GM18511 (cell line): ENCODE measurements around the gene NGF.

Source experiments
- ATAC-seq: cut with Tn5 transposase; IDR thresholded peaks from one replicate; pipeline ENCODE4 v1.9.1; 2021; ENCODE audit warnings: mild to moderate bottlenecking, moderate library complexity; ENCODE audit not compliant: unreplicated experiment

Gene NGF

DNA sequence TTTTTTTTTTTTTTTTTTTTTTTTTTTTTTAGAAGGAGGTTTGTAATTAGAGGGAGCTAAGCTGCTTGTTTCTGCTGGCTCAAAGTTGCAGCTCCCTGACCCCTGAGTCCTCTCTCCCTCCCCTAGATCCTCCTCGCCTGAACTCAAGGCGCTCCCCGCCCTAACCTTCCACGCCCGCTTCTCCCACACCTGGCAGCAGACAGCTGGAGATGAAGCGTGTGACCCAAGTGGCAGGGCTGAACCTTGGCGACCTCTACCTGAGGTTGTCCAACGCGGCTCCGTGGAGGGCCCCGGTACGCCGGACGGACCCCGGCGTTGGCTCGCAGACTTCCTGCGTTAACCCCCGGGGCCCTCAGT, 795 bp downstream of the NGF start:
- ATAC-seq, result no peak

GRCh38 chr1:115336741-115337140, 1.3 kb downstream of the NGF start:
- ATAC-seq, result no peak

DNA sequence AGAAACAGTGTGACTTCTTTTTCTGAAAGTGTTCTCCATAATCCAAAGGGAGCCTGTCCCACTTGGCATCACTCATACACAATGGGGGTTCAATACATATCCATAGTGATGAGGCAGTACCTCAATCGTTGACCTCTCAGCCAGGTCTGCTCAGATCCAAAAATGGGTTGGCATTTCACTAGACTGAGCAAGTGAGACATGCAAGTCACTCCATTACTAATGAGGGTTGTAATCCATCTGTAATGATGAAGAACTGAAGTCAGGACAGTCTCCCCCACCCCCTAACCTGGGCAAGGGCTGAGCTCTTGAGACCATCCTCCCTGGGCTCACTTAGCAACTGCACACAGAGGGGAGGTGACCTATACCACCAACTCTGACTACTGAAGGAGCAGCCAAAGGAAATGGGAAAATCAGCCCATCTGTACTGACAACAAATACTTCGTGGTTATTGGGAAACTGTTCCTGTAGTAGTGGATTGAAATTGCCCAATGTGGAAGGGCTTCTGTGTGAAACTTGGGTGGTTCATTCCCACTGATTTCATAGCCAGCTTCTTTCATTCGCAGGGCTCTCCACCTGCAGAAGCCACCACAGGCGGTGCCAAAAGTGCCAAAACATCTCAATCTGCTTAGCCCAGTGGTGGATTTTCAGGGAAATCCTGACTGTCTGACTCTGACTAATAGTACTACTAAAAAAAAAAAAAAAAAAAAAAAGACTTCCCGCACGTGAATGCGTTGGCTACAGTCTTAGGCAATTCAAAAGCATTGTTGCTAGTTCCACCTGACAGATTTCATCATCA, 5.0 kb downstream of the NGF start:
- ATAC-seq, result no peak

- no peak for ATAC-seq
Measured at GRCh38 chr1:115331558-115332331, 6.3 kb downstream of the NGF start.

DNA sequence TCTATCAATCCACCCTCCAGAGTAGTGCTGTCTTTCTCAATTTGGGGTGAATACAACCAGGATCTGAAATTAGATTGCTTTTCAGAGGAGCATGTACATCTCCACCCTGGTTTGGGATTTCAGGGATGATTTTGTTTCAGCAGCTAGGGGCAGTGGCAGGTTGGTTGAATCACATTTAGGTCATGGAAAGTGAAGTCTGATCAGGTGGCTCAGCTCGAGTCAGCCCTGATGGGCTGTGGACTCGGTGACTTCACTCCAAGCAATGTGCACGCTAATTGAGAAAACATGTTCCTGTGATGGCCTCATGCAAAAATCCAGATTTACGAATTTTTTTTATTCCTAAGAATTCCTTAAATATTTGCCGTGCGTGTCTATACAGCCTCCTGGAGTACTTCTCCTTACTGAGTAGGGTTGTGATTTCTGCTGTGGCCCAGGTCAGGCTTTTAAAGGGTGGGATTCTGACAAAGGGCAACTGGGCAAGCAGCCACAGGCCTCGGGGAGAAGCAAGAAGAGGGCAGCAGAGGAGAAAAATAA, 7.5 kb downstream of the NGF start:
- ATAC-seq, result no peak

- no peak for ATAC-seq
Measured at GRCh38 chr1:115329965-115330364, 8.1 kb downstream of the NGF start.

GRCh38 chr1:115327270-115327669, 10.8 kb downstream of the NGF start:
- no peak for ATAC-seq

- ATAC-seq, result no peak
Measured at GRCh38 chr1:115326419-115326818, 11.6 kb downstream of the NGF start.

DNA sequence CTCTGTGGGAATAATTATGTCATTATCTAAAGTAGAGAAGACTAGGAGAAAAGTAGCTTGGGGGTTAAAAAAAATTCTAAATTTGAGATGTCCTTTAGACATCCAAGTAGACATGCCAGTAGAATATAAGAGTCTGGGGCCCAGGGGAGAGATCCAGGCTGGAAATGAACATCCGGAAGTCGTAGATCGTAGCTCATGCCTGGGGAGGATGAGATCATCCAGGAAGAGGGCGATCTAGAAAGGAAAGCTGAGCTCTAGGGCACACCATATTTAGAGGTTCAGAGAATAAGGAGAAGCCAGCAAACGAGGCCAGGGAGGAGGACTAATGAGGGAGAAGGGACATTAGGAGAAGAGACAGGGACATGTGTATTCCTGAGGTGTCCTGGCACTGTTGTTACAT, 12.2 kb downstream of the NGF start:
- ATAC-seq, result no peak

- no peak for ATAC-seq
Measured at GRCh38 chr1:115324649-115325420, 13.2 kb downstream of the NGF start.

DNA sequence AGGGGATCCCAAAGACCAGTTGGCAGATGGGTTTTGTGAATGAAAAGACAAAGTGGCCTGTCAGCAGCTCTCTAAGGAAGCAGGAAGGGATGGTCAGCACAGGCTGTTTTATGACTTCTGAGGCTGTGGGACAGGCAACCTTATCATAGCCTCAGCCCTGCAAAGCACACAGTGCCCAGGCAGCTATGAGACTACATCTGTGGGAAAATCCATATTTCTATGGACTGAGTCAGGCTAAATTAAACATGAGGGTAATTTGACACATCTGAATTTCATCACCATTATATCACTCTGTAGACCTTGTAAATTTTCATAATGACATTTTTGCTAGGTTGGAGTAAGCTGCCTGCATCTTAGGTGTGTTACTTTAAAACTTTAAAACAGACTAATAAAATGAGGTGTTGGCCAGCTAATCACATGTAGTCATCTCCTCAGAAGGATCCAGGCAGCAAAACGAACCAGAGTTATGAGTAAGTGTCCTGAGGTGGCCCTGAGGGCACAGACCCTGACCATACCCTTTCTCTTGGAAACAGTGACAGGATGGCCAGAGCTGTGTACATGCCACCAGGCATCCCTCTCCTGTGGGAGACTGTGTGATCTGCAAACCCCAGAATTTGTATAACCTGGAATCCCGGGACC, 14.6 kb downstream of the NGF start:
- no peak for ATAC-seq

DNA sequence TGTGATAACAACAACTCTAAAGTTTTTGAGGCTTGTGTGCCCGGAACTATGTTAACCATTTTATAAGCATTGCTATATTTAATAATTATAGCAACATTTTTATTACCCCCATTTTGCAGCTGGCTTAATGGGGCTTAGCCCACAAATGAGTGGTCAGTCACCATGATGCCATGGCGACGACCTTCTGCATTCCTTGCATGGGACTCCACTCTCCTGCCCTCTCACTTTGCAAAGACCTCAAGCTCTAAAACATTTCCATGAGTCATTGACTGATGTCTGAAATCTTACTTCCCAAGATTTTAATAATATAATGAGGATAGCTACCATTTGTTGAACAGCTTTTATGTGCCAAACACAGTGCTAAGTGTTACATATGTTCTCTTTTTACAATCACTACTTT, 15.4 kb downstream of the NGF start:
- ATAC-seq, result no peak

GRCh38 chr1:115320377-115320776, 17.7 kb downstream of the NGF start:
- ATAC-seq, result no peak

- ATAC-seq, result no peak
Measured at GRCh38 chr1:115319706-115320105, 18.3 kb downstream of the NGF start.

GRCh38 chr1:115317101-115318012, 20.7 kb downstream of the NGF start:
- ATAC-seq, result no peak

GRCh38 chr1:115314765-115315164, 23.3 kb downstream of the NGF start:
- no peak for ATAC-seq

DNA sequence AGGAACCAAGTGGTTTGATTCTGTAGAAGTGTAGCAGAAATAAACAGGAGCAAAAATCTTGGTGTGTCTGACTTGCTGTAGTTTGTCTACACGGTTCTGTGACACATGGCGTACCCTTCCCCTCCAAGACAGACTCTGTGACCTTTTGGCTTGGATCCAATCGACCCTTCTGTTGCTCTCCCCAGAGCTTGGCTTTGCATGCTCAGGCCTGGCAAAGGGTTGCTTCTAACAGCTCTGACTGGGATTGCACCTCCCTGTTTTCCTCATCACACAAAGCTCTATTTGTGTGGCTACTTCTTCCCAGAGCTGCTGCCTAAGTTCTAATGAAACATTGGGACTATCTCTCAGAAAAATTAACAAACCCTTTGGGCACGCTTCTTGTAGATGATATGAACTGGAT, 24.0 kb downstream of the NGF start:
- ATAC-seq, result no peak

DNA sequence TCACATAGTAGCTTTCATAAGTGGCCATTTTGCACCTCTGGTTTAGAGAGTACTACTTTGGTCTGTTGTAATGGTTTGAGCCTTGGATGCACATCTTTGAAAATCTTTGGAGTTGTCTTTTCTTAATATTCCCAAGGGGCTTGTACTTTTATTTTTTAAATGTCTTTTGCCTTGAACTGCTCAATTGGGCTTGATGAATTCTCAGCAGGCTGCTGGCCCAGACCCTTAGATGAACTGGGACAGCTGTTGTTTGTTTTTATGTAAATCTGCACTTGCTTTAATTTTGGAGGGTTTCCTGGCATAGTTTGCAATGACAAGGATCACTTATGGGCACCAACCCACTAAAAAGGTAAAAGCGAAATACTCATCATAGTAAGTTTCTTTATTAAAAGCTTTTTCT, 24.9 kb downstream of the NGF start:
- ATAC-seq, result no peak

GRCh38 chr1:115312742-115313141, 25.3 kb downstream of the NGF start:
- ATAC-seq, result no peak

DNA sequence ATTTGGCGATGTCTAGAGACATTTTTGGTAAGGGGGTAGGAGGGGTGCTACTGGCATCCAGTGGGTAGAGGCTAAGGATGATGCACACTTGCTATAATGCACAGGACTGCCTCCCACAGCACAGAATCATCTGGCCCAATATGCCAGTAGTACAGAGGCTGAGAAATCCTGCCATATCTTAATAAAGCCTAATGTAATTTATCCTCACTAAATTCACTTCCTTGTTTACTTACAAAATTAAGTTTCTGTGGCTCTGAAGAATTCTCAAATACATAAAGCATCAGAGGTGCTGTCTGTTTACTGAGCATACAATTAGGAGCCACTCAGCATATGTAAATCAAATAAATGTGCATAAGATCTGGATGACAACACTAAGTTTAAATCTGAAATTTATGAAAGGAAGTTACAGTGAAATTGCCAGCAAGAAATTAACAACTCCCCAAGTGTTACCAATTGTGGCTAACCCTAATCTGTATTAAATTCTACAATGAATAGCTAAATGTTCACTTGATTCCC, 26.5 kb downstream of the NGF start:
- no peak for ATAC-seq
